Measurements from ENCODE around the gene FOXE1.

FOXE1 gene

GRCh38 chr9:97905228-97905627 is 52.2 kb downstream of the FOXE1 start:
- no peaks in the 10 kb centered on the region for H3K4me1 ChIP-seq (ENCODE audit: low read length)
- H3K27me3 ChIP-seq (replicated peaks; ENCODE audit: insufficient read depth, low read length), result no peaks in the 10 kb centered on the region
- no peaks in the 10 kb centered on the region; the same call in 1 of the 2 replicates for H3K36me3 ChIP-seq (replicated peaks; ENCODE audit: insufficient read depth, low read length)
- no peaks in the 10 kb centered on the region for H3K9me3 ChIP-seq (replicated peaks; ENCODE audit: insufficient read depth, low read length)
- no peaks in the 10 kb centered on the region for H3K9me2 ChIP-seq (replicated peaks; ENCODE audit: insufficient read depth, low read length)
- no peaks in the 10 kb centered on the region for H3F3A ChIP-seq (ENCODE audit: insufficient read depth, low read length)
- DNase-seq, result no peak
- no peak overlapping the region for H2AFZ ChIP-seq (ENCODE audit: low read length)
- H3K79me2 ChIP-seq (ENCODE audit: low read length), result peaks cover 12% of the 10 kb centered on the region
- no peak overlapping the region for H3K27ac ChIP-seq (ENCODE audit: low read length)
- H3K9ac ChIP-seq (ENCODE audit: low read length), result no peak overlapping the region
- no peak overlapping the region for H3K4me2 ChIP-seq (ENCODE audit: low read depth, low read length)
- H4K20me1 ChIP-seq (ENCODE audit: insufficient read depth, low read length), result no peaks in the 10 kb centered on the region
- TF ChIP-seq EZH2phosphoT487 (IDR thresholded peaks at IDR 0.05; ENCODE audit: low read length) (no peak), CTCF (IDR thresholded peaks at IDR 0.05; ENCODE audit: low read length) (no peak), EZH2 (optimal IDR thresholded peaks at IDR 0.05; ENCODE audit: low read depth, low read length) (no peak)
- no peak overlapping the region for H3K4me3 ChIP-seq (ENCODE audit: low read length)

All from MM.1S (cell line).